Stimulated activated CD4-positive, alpha-beta T cell treated with anti-CD3 and anti-CD28 coated beads, Interleukin-4, amount 100 ng/mL, for 48 hours (primary cell): Measurements from ENCODE around the gene SMOC2.
"Not testable (repeated sequence)": the region's sequence is repeated elsewhere in the genome, so short reads cannot be mapped to it uniquely, and the experiment has no call there.

Experiments
- DNase-seq, 2 donors: peaks; one replicate each; pipeline ENCODE4 v3.0.0-alpha.2; 2020; ENCODE audit warnings: low read depth in 2 of 2

SMOC2 gene

GRCh38 chr6:168573276-168573835 is 132.4 kb downstream of the SMOC2 start:
- not testable (repeated sequence) for DNase-seq

- no peak for DNase-seq
Observed at GRCh38 chr6:168574075-168574698, 133.2 kb downstream of the SMOC2 start.

- DNase-seq = no peak
Observed at GRCh38 chr6:168574699-168575195, 133.8 kb downstream of the SMOC2 start.

GRCh38 chr6:168575346-168576098 is 134.5 kb downstream of the SMOC2 start:
- DNase-seq = no peak

- DNase-seq = no peak
Observed at GRCh38 chr6:168576388-168576787, 135.4 kb downstream of the SMOC2 start.

- DNase-seq = no peak
Observed at GRCh38 chr6:168577496-168577895, 136.5 kb downstream of the SMOC2 start.

- no peak for DNase-seq
Observed at GRCh38 chr6:168578036-168578435, 137.1 kb downstream of the SMOC2 start.

GRCh38 chr6:168581236-168581635 is 140.3 kb downstream of the SMOC2 start:
- DNase-seq = no peak

- DNase-seq = no peak
Observed at GRCh38 chr6:168581706-168582105, 140.7 kb downstream of the SMOC2 start.

- DNase-seq = no peak
Observed at GRCh38 chr6:168582571-168582981, 141.6 kb downstream of the SMOC2 start.

GRCh38 chr6:168583126-168583525 is 142.1 kb downstream of the SMOC2 start:
- no peak for DNase-seq

GRCh38 chr6:168583821-168584220 is 142.8 kb downstream of the SMOC2 start:
- DNase-seq = no peak

GRCh38 chr6:168584249-168584648 is 143.3 kb downstream of the SMOC2 start:
- DNase-seq = no peak

- no peak for DNase-seq
Observed at GRCh38 chr6:168584671-168585070, 143.7 kb downstream of the SMOC2 start.

GRCh38 chr6:168585441-168585840 is 144.5 kb downstream of the SMOC2 start:
- DNase-seq = no peak

GRCh38 chr6:168589275-168589674 is 148.3 kb downstream of the SMOC2 start:
- DNase-seq = no peak

GRCh38 chr6:168590406-168590805 is 149.4 kb downstream of the SMOC2 start:
- DNase-seq = no peak

GRCh38 chr6:168596344-168596743 is 155.4 kb downstream of the SMOC2 start:
- no peak for DNase-seq

- no peak for DNase-seq
Observed at GRCh38 chr6:168597471-168597875, 156.5 kb downstream of the SMOC2 start.

- DNase-seq = no peak
Observed at GRCh38 chr6:168598251-168599117, 157.5 kb downstream of the SMOC2 start.

- no peak for DNase-seq
Observed at GRCh38 chr6:168599118-168599494, 158.1 kb downstream of the SMOC2 start.

- DNase-seq = no peak
Observed at GRCh38 chr6:168599769-168600330, 158.9 kb downstream of the SMOC2 start.
